ENCODE measurements around the gene ACTN4.

ACTN4 gene

DNA sequence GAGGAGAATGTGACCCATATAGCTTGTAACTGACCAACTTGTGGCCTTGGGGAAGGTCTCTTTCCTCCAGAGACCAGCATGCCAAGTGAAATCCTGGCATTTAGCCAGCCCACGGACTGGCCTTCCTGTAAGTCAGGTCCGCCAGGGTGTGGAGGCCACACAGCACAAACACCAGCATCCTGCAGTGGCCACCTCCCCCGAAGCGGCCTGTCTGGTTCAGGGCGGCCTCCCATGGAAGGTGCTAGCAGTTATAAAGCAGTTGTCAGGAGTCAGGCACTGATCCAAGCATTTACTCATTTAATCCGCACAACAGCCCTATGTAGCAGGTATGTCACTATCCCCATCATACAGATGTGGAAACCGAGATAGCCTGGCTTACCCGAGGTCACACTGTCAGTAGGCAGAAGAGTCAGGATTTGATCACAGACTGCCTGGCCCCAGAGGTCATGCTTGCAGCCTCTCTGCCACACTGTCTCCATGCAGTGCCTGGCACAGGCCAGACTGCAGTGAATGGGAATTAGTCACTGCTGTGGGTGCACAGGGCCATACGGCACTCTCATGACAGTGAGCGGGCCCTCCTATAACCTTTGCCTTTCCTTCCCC, 60.2 kb downstream of the ACTN4 start:
- TF ChIP-seq, protein P1, sequence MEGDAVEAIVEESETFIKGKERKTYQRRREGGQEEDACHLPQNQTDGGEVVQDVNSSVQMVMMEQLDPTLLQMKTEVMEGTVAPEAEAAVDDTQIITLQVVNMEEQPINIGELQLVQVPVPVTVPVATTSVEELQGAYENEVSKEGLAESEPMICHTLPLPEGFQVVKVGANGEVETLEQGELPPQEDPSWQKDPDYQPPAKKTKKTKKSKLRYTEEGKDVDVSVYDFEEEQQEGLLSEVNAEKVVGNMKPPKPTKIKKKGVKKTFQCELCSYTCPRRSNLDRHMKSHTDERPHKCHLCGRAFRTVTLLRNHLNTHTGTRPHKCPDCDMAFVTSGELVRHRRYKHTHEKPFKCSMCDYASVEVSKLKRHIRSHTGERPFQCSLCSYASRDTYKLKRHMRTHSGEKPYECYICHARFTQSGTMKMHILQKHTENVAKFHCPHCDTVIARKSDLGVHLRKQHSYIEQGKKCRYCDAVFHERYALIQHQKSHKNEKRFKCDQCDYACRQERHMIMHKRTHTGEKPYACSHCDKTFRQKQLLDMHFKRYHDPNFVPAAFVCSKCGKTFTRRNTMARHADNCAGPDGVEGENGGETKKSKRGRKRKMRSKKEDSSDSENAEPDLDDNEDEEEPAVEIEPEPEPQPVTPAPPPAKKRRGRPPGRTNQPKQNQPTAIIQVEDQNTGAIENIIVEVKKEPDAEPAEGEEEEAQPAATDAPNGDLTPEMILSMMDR (IDR thresholded peaks at IDR 0.05; ENCODE audit: low read length, missing control alignments), result no peak
- no peak overlapping the region for H3K4me3 ChIP-seq (replicated peaks; ENCODE audit: low read depth, low read length)
- peak; percentile 65 for DNase-seq (ENCODE audit: low read depth)

DNA sequence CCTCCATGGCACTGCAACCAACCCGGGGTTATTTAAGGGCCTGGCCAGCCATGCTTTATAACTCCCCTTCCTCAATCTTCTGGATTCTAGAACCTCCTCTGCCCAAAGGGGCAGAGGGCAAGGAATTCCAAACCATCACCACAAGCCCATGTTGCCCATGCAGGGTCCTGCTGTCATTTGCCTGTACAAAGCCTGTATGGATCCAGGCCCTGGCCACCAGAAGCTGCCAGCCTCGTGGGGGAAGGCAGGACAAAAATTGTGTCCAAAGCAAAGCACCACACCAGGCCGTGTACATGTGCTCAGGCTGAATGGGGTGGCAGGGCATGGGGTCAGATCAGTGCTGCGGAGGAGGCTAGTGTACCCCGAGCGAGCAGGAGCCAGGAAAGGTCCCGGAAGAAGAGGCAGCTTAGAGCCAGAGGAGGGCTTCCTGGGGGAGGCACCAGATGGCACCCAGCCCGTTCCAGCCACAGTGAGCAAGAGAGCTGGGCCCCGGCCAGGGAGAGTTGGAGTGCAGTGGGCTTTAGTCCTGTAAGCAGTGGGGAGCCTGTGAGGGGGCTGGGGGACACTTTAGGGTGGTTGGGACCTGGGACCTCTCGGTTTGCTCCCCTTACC, 61.1 kb downstream of the ACTN4 start:
- no peak for DNase-seq (ENCODE audit: low read depth)
- no peak overlapping the region for H3K4me3 ChIP-seq (replicated peaks; ENCODE audit: low read depth, low read length)
- TF ChIP-seq, protein P1 (IDR thresholded peaks at IDR 0.05; ENCODE audit: low read length, missing control alignments), result no peak

DNA sequence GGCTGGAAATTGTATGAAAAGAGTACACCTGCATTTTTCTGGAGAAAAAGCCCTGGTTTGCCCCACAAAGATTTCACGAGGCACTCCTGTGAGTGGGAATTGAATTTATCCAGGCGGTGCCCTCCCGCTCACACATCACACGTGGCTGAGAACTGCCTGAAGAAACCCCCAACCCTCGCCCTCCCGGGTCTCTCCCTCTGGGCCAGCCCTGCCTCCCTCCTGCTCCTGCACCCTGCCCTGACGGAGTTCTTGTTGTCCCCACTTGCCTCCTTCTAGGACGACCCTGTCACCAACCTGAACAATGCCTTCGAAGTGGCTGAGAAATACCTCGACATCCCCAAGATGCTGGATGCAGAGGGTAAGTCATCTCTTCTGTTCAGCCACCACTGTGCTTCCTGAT, 61.7 kb downstream of the ACTN4 start:
- H3K4me3 ChIP-seq (replicated peaks; ENCODE audit: low read depth, low read length), result no peak overlapping the region
- TF ChIP-seq, protein P1 (IDR thresholded peaks at IDR 0.05; ENCODE audit: low read length, missing control alignments), result no peak
- no peak for DNase-seq (ENCODE audit: low read depth)

DNA sequence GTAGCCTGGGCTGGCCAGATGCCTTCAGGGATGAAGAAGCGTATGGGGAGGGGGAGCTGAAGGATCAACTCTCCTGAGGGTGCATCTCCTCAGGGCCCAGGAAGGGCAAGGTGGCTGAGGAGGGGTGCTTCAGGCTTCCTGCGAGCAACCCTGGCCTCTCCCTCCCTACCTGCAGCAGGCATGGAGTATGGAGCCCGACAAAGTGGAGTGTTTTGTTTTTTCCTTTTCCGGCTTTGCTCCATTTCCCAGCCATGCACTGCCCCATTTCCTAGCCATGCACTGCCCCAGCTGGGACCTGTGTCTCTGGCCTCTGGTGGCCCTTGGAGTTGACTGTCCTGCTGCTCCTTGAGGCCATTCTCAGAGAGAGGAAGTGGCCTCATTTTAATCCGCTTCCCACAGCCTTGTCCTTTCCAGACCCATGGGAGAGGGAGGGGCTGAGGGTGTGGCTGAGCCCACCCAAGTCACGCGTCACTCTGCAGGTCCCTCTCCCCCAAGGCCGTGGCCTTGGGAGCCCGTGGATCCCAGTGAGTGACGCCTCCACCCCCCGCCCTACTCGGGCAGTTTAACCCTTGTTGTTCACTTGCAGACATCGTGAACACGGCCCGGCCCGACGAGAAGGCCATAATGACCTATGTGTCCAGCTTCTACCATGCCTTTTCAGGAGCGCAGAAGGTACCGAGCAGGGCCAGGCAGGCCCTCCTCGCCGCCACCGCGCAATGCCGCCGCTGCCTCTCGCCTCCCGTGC, 62.4 kb downstream of the ACTN4 start:
- TF ChIP-seq, protein P1 (IDR thresholded peaks at IDR 0.05; ENCODE audit: low read length, missing control alignments), result no peak
- no peak for DNase-seq (ENCODE audit: low read depth)
- no peak overlapping the region for H3K4me3 ChIP-seq (replicated peaks; ENCODE audit: low read depth, low read length)

DNA sequence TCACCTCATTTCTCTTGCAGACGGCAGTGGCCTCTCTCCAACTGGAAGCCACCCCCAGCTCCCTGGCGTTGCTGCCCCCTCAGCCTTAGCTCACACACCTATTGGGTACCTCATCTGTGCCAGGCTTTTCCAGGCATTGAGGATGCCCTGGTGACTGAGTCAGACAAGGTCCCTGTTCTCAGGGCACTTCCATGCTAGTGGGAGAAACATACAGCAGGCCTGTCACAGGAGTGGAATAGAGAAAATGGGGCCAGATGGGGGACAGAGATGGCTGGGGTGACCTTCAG, 62.9 kb downstream of the ACTN4 start:
- no peak overlapping the region for H3K4me3 ChIP-seq (replicated peaks; ENCODE audit: low read depth, low read length)
- TF ChIP-seq, protein P1 (IDR thresholded peaks at IDR 0.05; ENCODE audit: low read length, missing control alignments), result no peak
- no peak for DNase-seq (ENCODE audit: low read depth)

DNA sequence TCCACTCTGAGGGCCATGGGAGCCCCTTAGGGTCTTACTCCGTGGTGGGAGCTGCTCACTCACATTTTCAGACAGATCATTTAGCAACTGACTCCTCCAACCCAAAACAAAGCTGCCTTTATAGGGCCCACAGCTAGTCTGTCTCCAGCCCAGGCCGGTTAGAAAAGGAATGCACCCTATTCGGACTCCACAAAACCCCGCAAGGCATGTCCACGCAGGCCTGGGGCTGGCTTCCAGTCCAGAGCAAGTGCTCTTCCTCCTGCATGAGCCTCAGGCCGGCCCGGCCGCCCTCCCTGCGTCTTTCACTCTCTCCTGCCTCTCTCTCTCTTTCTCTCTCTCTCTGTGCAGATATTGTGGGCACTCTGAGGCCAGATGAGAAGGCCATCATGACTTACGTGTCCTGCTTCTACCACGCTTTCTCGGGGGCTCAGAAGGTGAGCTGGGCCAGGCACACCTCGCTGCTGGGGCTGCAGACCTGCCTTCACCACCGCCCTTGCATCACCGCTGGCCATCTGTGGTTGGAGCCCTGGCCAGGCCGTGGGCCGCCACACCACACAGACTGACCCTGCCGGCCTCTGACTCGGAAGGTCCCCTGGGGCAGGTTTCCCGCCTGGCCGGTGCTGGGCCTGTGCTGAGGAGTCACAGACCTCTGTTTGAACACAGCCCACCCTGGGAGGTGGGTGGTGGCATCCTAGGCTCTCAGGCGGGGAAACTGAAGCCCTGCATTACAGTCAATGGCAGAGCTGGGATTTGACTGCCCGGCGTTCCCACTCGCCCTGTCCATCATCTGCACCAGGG, 63.7 kb downstream of the ACTN4 start:
- DNase-seq (ENCODE audit: low read depth), result no peak
- TF ChIP-seq, protein P1 (IDR thresholded peaks at IDR 0.05; ENCODE audit: low read length, missing control alignments), result no peak
- H3K4me3 ChIP-seq (replicated peaks; ENCODE audit: low read depth, low read length), result no peak overlapping the region

Measured in fibroblast of pulmonary artery (primary cell).